ENCODE measurements around the gene PLXNA4.

The PLXNA4 gene

DNA sequence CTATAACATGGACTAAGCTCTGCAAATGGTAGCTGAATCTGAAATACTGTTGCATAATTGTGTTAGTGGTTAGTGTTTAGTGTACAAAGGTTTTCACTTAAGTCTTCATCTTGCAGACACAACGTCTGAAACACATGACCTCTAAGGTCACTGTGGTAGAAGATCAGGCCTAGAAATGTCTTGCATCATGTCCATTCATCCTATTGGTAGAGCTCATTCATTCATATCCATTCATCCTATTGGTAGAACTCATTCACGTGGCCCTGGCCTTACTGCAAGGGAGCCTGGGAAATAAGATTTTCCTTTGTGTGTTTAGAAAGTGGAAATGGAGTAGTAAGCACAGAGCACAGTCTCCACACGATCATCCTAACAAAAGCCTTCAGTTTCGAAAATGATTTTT lies 485.8 kb downstream of the PLXNA4 start:
- no peak for TF ChIP-seq TAF1 (IDR thresholded peaks at IDR 0.05; ENCODE audit: borderline replicate concordance, insufficient read depth, low read length)
- no peak for TF ChIP-seq FOXP2 (optimal IDR thresholded peaks at IDR 0.05; ENCODE audit: borderline replicate concordance, extremely low read depth, extremely low read length, insufficient read depth)
- TF ChIP-seq, protein P1, sequence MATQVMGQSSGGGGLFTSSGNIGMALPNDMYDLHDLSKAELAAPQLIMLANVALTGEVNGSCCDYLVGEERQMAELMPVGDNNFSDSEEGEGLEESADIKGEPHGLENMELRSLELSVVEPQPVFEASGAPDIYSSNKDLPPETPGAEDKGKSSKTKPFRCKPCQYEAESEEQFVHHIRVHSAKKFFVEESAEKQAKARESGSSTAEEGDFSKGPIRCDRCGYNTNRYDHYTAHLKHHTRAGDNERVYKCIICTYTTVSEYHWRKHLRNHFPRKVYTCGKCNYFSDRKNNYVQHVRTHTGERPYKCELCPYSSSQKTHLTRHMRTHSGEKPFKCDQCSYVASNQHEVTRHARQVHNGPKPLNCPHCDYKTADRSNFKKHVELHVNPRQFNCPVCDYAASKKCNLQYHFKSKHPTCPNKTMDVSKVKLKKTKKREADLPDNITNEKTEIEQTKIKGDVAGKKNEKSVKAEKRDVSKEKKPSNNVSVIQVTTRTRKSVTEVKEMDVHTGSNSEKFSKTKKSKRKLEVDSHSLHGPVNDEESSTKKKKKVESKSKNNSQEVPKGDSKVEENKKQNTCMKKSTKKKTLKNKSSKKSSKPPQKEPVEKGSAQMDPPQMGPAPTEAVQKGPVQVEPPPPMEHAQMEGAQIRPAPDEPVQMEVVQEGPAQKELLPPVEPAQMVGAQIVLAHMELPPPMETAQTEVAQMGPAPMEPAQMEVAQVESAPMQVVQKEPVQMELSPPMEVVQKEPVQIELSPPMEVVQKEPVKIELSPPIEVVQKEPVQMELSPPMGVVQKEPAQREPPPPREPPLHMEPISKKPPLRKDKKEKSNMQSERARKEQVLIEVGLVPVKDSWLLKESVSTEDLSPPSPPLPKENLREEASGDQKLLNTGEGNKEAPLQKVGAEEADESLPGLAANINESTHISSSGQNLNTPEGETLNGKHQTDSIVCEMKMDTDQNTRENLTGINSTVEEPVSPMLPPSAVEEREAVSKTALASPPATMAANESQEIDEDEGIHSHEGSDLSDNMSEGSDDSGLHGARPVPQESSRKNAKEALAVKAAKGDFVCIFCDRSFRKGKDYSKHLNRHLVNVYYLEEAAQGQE (IDR thresholded peaks at IDR 0.05; ENCODE audit: insufficient read depth in 1 of 2, low read depth in 2 of 2, low read length in 2 of 2), result no peak
- no peak for TF ChIP-seq POLR2AphosphoS5 (IDR thresholded peaks at IDR 0.05; ENCODE audit: low read depth, low read length)
- TF ChIP-seq SIN3A (IDR thresholded peaks at IDR 0.05; ENCODE audit: borderline replicate concordance, insufficient read depth, low read length), result no peak

GRCh38 chr7:132089356-132089755 lies 486.9 kb downstream of the PLXNA4 start:
- TF ChIP-seq POLR2AphosphoS5 (IDR thresholded peaks at IDR 0.05; ENCODE audit: low read depth, low read length) (no peak), FOXP2 (optimal IDR thresholded peaks at IDR 0.05; ENCODE audit: borderline replicate concordance, extremely low read depth, extremely low read length, insufficient read depth) (no peak)
- TF ChIP-seq, protein P1 (IDR thresholded peaks at IDR 0.05; ENCODE audit: insufficient read depth in 1 of 2, low read depth in 2 of 2, low read length in 2 of 2), result no peak

GRCh38 chr7:132087421-132087820 lies 488.8 kb downstream of the PLXNA4 start:
- TF ChIP-seq TAF1 (IDR thresholded peaks at IDR 0.05; ENCODE audit: borderline replicate concordance, insufficient read depth, low read length) (no peak), SIN3A (IDR thresholded peaks at IDR 0.05; ENCODE audit: borderline replicate concordance, insufficient read depth, low read length) (no peak), POLR2AphosphoS5 (IDR thresholded peaks at IDR 0.05; ENCODE audit: low read depth, low read length) (no peak), FOXP2 (optimal IDR thresholded peaks at IDR 0.05; ENCODE audit: borderline replicate concordance, extremely low read depth, extremely low read length, insufficient read depth) (no peak)
- TF ChIP-seq, protein P1 (IDR thresholded peaks at IDR 0.05; ENCODE audit: insufficient read depth in 1 of 2, low read depth in 2 of 2, low read length in 2 of 2), result no peak

- no peak for TF ChIP-seq TAF1 (IDR thresholded peaks at IDR 0.05; ENCODE audit: borderline replicate concordance, insufficient read depth, low read length)
- TF ChIP-seq SIN3A (IDR thresholded peaks at IDR 0.05; ENCODE audit: borderline replicate concordance, insufficient read depth, low read length), result no peak
- no peak for TF ChIP-seq POLR2AphosphoS5 (IDR thresholded peaks at IDR 0.05; ENCODE audit: low read depth, low read length)
- no peak for TF ChIP-seq FOXP2 (optimal IDR thresholded peaks at IDR 0.05; ENCODE audit: borderline replicate concordance, extremely low read depth, extremely low read length, insufficient read depth)
- TF ChIP-seq, protein P1 (IDR thresholded peaks at IDR 0.05; ENCODE audit: insufficient read depth in 1 of 2, low read depth in 2 of 2, low read length in 2 of 2), result no peak
Observed at GRCh38 chr7:132084776-132085388, 491.4 kb downstream of the PLXNA4 start.
